Natural killer cell (primary cell): ENCODE measurements around the gene GPR55. TPM values are rescaled to one million over a fixed set of nuclear protein-coding genes. Genes with fewer than 3 reads are reported as not detected.

ENCODE experiments used
- ATAC-seq, 3 donors: fragments of 150-1000 bp in 2 of 3; fragments of 200-7000 bp in 1 of 3; cut with Tn5 transposase; 1 replicate in 1 of 3; 2 replicates in 2 of 3; pipeline ENCODE4 v1.10.0; 2021; ENCODE audit warnings: mild to moderate bottlenecking in 2 of 3, moderate library complexity in 2 of 3
- DNase-seq, 2 donors: peaks; one replicate each; pipeline versions ENCODE4 v3.0.0 to v3.0.0-alpha.2; 2013 to 2021; ENCODE audit warnings: mixed read lengths in 1 of 2
- H3K27ac ChIP-seq: one replicate; pipeline ENCODE4 v1.5.1; 2013; ENCODE audit warnings: mild to moderate bottlenecking, low read length
- H3K27me3 ChIP-seq: one replicate; pipeline ENCODE4 v1.6.1; 2013; ENCODE audit warnings: low read length; ENCODE audit not compliant: control insufficient read depth, insufficient read depth
- H3K36me3 ChIP-seq: one replicate; pipeline ENCODE4 v1.6.1; 2013; ENCODE audit warnings: low read length; ENCODE audit not compliant: control insufficient read depth, insufficient read depth
- H3K4me1 ChIP-seq: one replicate; pipeline ENCODE4 v1.6.1; 2013; ENCODE audit warnings: low read length; ENCODE audit not compliant: control insufficient read depth, insufficient read depth
- H3K4me3 ChIP-seq: one replicate; pipeline ENCODE4 v1.5.1; 2013; ENCODE audit warnings: low read length
- H3K9me3 ChIP-seq: one replicate; pipeline ENCODE4 v1.6.1; 2013; ENCODE audit warnings: low read length; ENCODE audit not compliant: control insufficient read depth, insufficient read depth
- H3K27ac Mint-ChIP-seq, 2 donors: one replicate each; pipeline ENCODE4 v1.8.0; 2022; ENCODE audit warnings: mild to moderate bottlenecking in 2 of 2, mixed read lengths in 2 of 2, moderate library complexity in 1 of 2
- H3K27me3 Mint-ChIP-seq, 2 donors: one replicate each; pipeline ENCODE4 v1.8.0; 2022; ENCODE audit warnings: low read depth in 2 of 2, mixed read lengths in 2 of 2
- H3K36me3 Mint-ChIP-seq: one replicate; pipeline ENCODE4 v1.8.0; 2022; ENCODE audit warnings: mixed read lengths
- H3K4me1 Mint-ChIP-seq, 2 donors: one replicate each; pipeline ENCODE4 v1.8.0; 2022; ENCODE audit warnings: mixed read lengths in 2 of 2
- H3K4me3 Mint-ChIP-seq: one replicate; pipeline ENCODE4 v1.8.0; 2022; ENCODE audit warnings: mild to moderate bottlenecking, moderate library complexity, mixed read lengths
- H3K9me3 Mint-ChIP-seq, 2 donors: one replicate each; pipeline ENCODE4 v1.8.0; 2022; ENCODE audit warnings: mixed read lengths in 2 of 2
- CTCF ChIP-seq: fragments of 200-600 bp; IDR thresholded peaks from one replicate; pipeline ENCODE4 v1.8.0; 2022; ENCODE audit warnings: antibody characterized with exemption
- WGBS: methylation state at CpG from one replicate; pipeline ENCODE4 v1.1.7; 2013; ENCODE audit warnings: missing lambda C conversion rate; ENCODE audit not compliant: insufficient coverage; 5-methylcytosine and 5-hydroxymethylcytosine counted together
- intact Hi-C: fragments of 100-400 bp; cut with micrococcal nuclease; formaldehyde crosslinking; loops from one replicate; pipeline ENCODE4 v1.14.2; 2022
- total RNA-seq, 4 donors: library from RNA; stranded (reverse); fragments of 120-200 nt in 1 of 4; gene quantifications; one replicate each; pipeline versions ENCODE4 v1.2.3 to v1.2.4, GENCODE V29; 2013 to 2022

Gene GPR55
- total RNA-seq, 3 donors from 2014 or later (not counting 1 experiment from before 2014, with no cell fraction given) = 0.09 to 1.1 (median 0.40) TPM

- Histone ChIP-seq H3K4me3 (no peak overlapping the region), H3K27ac (no peak overlapping the region), H3K27me3 (peaks cover 11% of the 10 kb centered on the region), H3K4me1 (peaks cover 37% of the 10 kb centered on the region), H3K9me3 (no peaks in the 10 kb centered on the region), H3K36me3 (no peaks in the 10 kb centered on the region)
- ATAC-seq (no peak), DNase-seq (peak in 1 of 2 donors; percentile 11)
- WGBS = 83% methylated on average over 6 of the region's 6 CpGs
- no peak overlapping the region for H3K4me3 Mint-ChIP-seq
- no peak overlapping the region for H3K27ac Mint-ChIP-seq
- intact Hi-C loops = no loop called here
- no peak for TF ChIP-seq CTCF
- peaks cover 9 to 25% of the 10 kb centered on the region in 2 donors for H3K4me1 Mint-ChIP-seq
- peaks cover 72 to 86% of the 10 kb centered on the region in 2 donors for H3K27me3 Mint-ChIP-seq
- H3K36me3 Mint-ChIP-seq = no peaks in the 10 kb centered on the region
- no peaks in the 10 kb centered on the region for H3K9me3 Mint-ChIP-seq
These were observed 29.3 kb downstream of the GPR55 start for GRCh38 chr2:230895536-230896345.

- Histone ChIP-seq H3K36me3 (no peaks in the 10 kb centered on the region), H3K27ac (no peak overlapping the region), H3K4me3 (no peak overlapping the region), H3K4me1 (peaks cover 37% of the 10 kb centered on the region), H3K27me3 (peaks cover 11% of the 10 kb centered on the region), H3K9me3 (no peaks in the 10 kb centered on the region)
- no peak overlapping the region for H3K27ac Mint-ChIP-seq
- H3K4me1 Mint-ChIP-seq = peaks cover 9 to 25% of the 10 kb centered on the region in 2 donors
- H3K9me3 Mint-ChIP-seq = no peaks in the 10 kb centered on the region
- ATAC-seq = peak in 2 of 3 donors; percentile 58 to 74
- no peak overlapping the region for H3K4me3 Mint-ChIP-seq
- DNase-seq = peak in 1 of 2 donors; percentile 38
- no peak for TF ChIP-seq CTCF
- H3K27me3 Mint-ChIP-seq = peaks cover 67 to 86% of the 10 kb centered on the region in 2 donors
- H3K36me3 Mint-ChIP-seq = no peaks in the 10 kb centered on the region
- intact Hi-C loops = no loop called here
- WGBS = 42% methylated on average over 18 of the region's 19 CpGs
These were observed 30.9 kb downstream of the GPR55 start for GRCh38 chr2:230893841-230894781.

- H3K27ac ChIP-seq = no peak overlapping the region
- no peak for ATAC-seq
- no peak for TF ChIP-seq CTCF
- no peak overlapping the region for H3K4me3 ChIP-seq
- DNase-seq = no peak
- peaks cover 4% of the 10 kb centered on the region for H3K27me3 ChIP-seq
- 36% methylated on average over 6 of the region's 6 CpGs for WGBS
- H3K4me1 ChIP-seq = peaks cover 37% of the 10 kb centered on the region
- intact Hi-C loops = no loop called here
- Mint-ChIP-seq H3K36me3 (no peaks in the 10 kb centered on the region), H3K27ac (no peak overlapping the region), H3K4me1 (peaks cover 9 to 25% of the 10 kb centered on the region in 2 donors), H3K27me3 (peaks cover 65 to 86% of the 10 kb centered on the region in 2 donors), H3K9me3 (no peaks in the 10 kb centered on the region), H3K4me3 (no peak overlapping the region)
- no peaks in the 10 kb centered on the region for H3K9me3 ChIP-seq
- no peaks in the 10 kb centered on the region for H3K36me3 ChIP-seq
These were observed 31.7 kb downstream of the GPR55 start for GRCh38 chr2:230893338-230893737.
